ENCODE results near the gene TMEM151B.

- TF ChIP-seq, protein P1, sequence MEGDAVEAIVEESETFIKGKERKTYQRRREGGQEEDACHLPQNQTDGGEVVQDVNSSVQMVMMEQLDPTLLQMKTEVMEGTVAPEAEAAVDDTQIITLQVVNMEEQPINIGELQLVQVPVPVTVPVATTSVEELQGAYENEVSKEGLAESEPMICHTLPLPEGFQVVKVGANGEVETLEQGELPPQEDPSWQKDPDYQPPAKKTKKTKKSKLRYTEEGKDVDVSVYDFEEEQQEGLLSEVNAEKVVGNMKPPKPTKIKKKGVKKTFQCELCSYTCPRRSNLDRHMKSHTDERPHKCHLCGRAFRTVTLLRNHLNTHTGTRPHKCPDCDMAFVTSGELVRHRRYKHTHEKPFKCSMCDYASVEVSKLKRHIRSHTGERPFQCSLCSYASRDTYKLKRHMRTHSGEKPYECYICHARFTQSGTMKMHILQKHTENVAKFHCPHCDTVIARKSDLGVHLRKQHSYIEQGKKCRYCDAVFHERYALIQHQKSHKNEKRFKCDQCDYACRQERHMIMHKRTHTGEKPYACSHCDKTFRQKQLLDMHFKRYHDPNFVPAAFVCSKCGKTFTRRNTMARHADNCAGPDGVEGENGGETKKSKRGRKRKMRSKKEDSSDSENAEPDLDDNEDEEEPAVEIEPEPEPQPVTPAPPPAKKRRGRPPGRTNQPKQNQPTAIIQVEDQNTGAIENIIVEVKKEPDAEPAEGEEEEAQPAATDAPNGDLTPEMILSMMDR (IDR thresholded peaks at IDR 0.05), result no peak
- TF ChIP-seq POLR2A (IDR thresholded peaks at IDR 0.05), result no peak
- no peak for TF ChIP-seq POLR2AphosphoS5 (IDR thresholded peaks at IDR 0.05)
- no peak for TF ChIP-seq EP300 (IDR thresholded peaks at IDR 0.05; ENCODE audit: low read depth)
Observed at GRCh38 chr6:44284867-44285266, 14.6 kb downstream of the TMEM151B start.

All from transverse colon (tissue), 4 donors.